22Rv1 (cell line): ENCODE measurements around the gene FAM135A.

Source experiments
- CTCF ChIP-seq: fragments of 450-650 bp; IDR thresholded peaks from 2 replicates; pipeline ENCODE4 v1.5.1; 2017; ENCODE audit warnings: mild to moderate bottlenecking
- ZFX ChIP-seq: fragments of 450-650 bp; IDR thresholded peaks from 2 replicates; pipeline ENCODE4 v1.6.1; 2017; ENCODE audit warnings: antibody characterized with exemption, borderline replicate concordance

DNA sequence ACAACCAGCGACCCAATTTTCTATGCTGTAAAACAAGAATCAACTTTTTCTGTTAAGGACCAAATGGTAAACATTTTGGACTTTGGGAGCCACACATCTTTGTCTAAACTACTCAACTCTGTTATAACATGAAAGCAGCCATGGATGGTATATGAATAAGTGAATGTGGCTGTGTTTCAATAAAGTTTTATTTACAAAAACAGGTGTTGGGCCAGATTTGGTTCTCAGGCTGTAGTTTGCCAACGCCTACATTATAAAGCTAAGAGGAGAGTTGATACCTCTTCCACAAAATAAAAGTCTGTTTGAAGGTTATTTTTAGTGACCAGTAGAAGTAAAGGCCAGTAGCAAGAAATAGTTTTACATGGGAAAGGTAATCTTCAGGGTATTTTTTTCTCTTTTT is 93.0 kb downstream of the FAM135A start:
- TF ChIP-seq CTCF (no peak), ZFX (no peak)
